ENCODE data around the gene LRCH1. TPM values are rescaled to one million over a fixed set of nuclear protein-coding genes. Genes with fewer than 3 reads are reported as not detected.
A peak's percentile ranks its signal among the peaks of the same experiment; 100 is the strongest.

The LRCH1 gene
- polyA plus RNA-seq, 1 of the 3 experiments (the other 2 are of a cell fraction), result 5.5 TPM

DNA sequence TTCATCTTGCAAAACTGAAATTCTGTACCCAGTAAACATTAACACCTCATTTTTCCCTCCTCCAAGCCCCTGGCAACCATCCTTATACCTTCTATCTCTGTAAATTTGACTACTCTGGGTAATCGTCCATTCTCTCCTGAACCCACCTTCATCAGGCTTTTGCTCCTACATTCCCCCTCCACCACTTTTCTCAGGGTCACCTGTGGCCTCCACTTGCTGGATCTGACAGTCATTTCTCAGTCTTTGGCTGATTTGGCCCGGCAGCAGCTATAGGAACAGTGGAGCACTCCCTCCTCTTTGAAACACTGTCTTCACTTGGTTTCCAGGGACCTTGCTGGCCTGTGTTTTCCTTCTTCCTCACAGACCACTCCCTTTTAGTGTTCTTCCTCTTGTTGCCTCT lies 83.5 kb downstream of the LRCH1 start:
- Histone ChIP-seq H3K27me3 (ENCODE audit: insufficient read depth) (no peaks in the 10 kb centered on the region), H4K20me1 (ENCODE audit: insufficient read depth) (peaks cover 3% of the 10 kb centered on the region; the same call in 1 of the 2 replicates), H2AFZ (ENCODE audit: low read depth) (no peak overlapping the region), H3K4me3 (ENCODE audit: low read depth in 2 of 2, low read length in 1 of 2) (no peak overlapping the region), H3K79me2 (ENCODE audit: insufficient read depth) (peaks cover 77% of the 10 kb centered on the region), H3K9ac (no peak overlapping the region), H3K36me3 (replicated peaks in 1 of 2; ENCODE audit: control insufficient read depth in 1 of 2, insufficient read depth in 2 of 2, low read length in 1 of 2) (no peaks in the 10 kb centered on the region), H3K4me1 (ENCODE audit: control insufficient read depth in 1 of 2, insufficient read depth in 2 of 2, low read depth in 1 of 2, low read length in 1 of 2) (peaks cover 21 to 37% of the 10 kb centered on the region in 2 experiments), H3F3A (replicated peaks; ENCODE audit: insufficient read depth) (no peaks in the 10 kb centered on the region), H3K4me2 (no peak overlapping the region), H3K9me2 (no peaks in the 10 kb centered on the region), H3K9me3 (no peaks in the 10 kb centered on the region), H3K27ac (ENCODE audit: low read depth in 2 of 2, low read length in 1 of 2) (no peak overlapping the region)
- TF ChIP-seq CHD2 (IDR thresholded peaks at IDR 0.05; ENCODE audit: low read length, partially characterized antibody), result no peak
- POLR2A ChIA-PET, result no interaction called here
- DNase-seq, result no peak
- CTCF ChIA-PET, result no interaction called here
- WGBS (ENCODE audit: low lambda C conversion rate), result 61% methylated on average over 2 of the region's 2 CpGs

DNA sequence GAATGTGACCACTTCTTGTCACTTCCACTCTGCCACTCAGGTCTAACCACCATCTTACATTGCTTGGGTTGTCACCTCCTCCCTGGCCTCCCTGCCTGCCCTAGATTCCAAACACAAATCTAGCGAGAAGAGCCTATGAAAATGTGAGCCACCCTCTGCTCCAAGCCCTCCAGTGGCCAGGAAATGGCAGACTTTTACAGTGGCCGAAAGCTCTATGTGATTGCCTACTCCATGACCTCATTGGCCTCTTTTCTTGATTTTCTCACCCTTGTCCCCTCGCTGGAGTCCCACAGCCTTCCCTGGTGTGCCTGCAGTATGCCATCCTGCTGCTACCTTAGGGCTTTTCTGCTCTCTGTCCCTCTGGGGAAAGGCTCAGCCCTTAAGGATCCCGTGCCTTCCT lies 84.2 kb downstream of the LRCH1 start:
- Histone ChIP-seq H3K4me1 (ENCODE audit: control insufficient read depth in 1 of 2, insufficient read depth in 2 of 2, low read depth in 1 of 2, low read length in 1 of 2) (peaks cover 17 to 39% of the 10 kb centered on the region in 2 experiments), H3K9me3 (no peaks in the 10 kb centered on the region), H3K36me3 (replicated peaks in 1 of 2; ENCODE audit: control insufficient read depth in 1 of 2, insufficient read depth in 2 of 2, low read length in 1 of 2) (no peaks in the 10 kb centered on the region), H3K4me2 (no peak overlapping the region), H3K27me3 (ENCODE audit: insufficient read depth) (no peaks in the 10 kb centered on the region), H3F3A (replicated peaks; ENCODE audit: insufficient read depth) (no peaks in the 10 kb centered on the region), H3K79me2 (ENCODE audit: insufficient read depth) (peaks cover 77% of the 10 kb centered on the region), H3K27ac (ENCODE audit: low read depth in 2 of 2, low read length in 1 of 2) (peak overlapping the region in 1 of 2 experiments; percentile 88; a peak in 2 of 4 replicates), H2AFZ (ENCODE audit: low read depth) (no peak overlapping the region), H3K9ac (no peak overlapping the region), H4K20me1 (ENCODE audit: insufficient read depth) (peaks cover 6% of the 10 kb centered on the region; the same call in 1 of the 2 replicates), H3K9me2 (no peaks in the 10 kb centered on the region), H3K4me3 (ENCODE audit: low read depth in 2 of 2, low read length in 1 of 2) (no peak overlapping the region)
- no peak for DNase-seq
- 97% methylated on average over 4 of the region's 4 CpGs for WGBS (ENCODE audit: low lambda C conversion rate)
- ChIA-PET POLR2A (no interaction called here), CTCF (interaction anchor here (2.7 kb wide), 1 partner anchor 85 kb away, joined by 8 read pairs; no protein-coding TSS in a partner anchor)
- TF ChIP-seq RXRA (IDR thresholded peaks at IDR 0.05; ENCODE audit: borderline replicate concordance, low read depth), result no peak
- TF ChIP-seq RCOR1 (IDR thresholded peaks at IDR 0.05; ENCODE audit: low read length), result no peak
- TF ChIP-seq, protein P1, sequence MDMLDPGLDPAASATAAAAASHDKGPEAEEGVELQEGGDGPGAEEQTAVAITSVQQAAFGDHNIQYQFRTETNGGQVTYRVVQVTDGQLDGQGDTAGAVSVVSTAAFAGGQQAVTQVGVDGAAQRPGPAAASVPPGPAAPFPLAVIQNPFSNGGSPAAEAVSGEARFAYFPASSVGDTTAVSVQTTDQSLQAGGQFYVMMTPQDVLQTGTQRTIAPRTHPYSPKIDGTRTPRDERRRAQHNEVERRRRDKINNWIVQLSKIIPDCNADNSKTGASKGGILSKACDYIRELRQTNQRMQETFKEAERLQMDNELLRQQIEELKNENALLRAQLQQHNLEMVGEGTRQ (IDR thresholded peaks at IDR 0.05; ENCODE audit: borderline replicate concordance, low read depth, low read length), result no peak
- TF ChIP-seq TAF1 (IDR thresholded peaks at IDR 0.05; ENCODE audit: borderline replicate concordance, low read depth, low read length), result no peak
- no peak for TF ChIP-seq NRF1 (IDR thresholded peaks at IDR 0.05; ENCODE audit: low read depth, low read length)
- TF ChIP-seq, protein P2, sequence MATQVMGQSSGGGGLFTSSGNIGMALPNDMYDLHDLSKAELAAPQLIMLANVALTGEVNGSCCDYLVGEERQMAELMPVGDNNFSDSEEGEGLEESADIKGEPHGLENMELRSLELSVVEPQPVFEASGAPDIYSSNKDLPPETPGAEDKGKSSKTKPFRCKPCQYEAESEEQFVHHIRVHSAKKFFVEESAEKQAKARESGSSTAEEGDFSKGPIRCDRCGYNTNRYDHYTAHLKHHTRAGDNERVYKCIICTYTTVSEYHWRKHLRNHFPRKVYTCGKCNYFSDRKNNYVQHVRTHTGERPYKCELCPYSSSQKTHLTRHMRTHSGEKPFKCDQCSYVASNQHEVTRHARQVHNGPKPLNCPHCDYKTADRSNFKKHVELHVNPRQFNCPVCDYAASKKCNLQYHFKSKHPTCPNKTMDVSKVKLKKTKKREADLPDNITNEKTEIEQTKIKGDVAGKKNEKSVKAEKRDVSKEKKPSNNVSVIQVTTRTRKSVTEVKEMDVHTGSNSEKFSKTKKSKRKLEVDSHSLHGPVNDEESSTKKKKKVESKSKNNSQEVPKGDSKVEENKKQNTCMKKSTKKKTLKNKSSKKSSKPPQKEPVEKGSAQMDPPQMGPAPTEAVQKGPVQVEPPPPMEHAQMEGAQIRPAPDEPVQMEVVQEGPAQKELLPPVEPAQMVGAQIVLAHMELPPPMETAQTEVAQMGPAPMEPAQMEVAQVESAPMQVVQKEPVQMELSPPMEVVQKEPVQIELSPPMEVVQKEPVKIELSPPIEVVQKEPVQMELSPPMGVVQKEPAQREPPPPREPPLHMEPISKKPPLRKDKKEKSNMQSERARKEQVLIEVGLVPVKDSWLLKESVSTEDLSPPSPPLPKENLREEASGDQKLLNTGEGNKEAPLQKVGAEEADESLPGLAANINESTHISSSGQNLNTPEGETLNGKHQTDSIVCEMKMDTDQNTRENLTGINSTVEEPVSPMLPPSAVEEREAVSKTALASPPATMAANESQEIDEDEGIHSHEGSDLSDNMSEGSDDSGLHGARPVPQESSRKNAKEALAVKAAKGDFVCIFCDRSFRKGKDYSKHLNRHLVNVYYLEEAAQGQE (IDR thresholded peaks at IDR 0.05; ENCODE audit: low read depth, low read length), result no peak
- no peak for TF ChIP-seq ELF1 (IDR thresholded peaks at IDR 0.05)
- TF ChIP-seq MEF2A (IDR thresholded peaks at IDR 0.05; ENCODE audit: borderline replicate concordance, low read depth), result no peak
- TF ChIP-seq SMC3 (IDR thresholded peaks at IDR 0.05; ENCODE audit: low read depth, low read length), result no peak

Measured in SK-N-SH (cell line).